HG03196 (cell line): ENCODE results near the gene CRISP2.
"Not testable (repeated sequence)": the region's sequence is repeated elsewhere in the genome, so short reads cannot be mapped to it uniquely, and the experiment has no call there.

Experiments
- ATAC-seq: cut with Tn5 transposase; IDR thresholded peaks from one replicate; pipeline ENCODE4 v1.9.1; 2021; ENCODE audit not compliant: unreplicated experiment

Gene CRISP2, protein sequence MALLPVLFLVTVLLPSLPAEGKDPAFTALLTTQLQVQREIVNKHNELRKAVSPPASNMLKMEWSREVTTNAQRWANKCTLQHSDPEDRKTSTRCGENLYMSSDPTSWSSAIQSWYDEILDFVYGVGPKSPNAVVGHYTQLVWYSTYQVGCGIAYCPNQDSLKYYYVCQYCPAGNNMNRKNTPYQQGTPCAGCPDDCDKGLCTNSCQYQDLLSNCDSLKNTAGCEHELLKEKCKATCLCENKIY

DNA sequence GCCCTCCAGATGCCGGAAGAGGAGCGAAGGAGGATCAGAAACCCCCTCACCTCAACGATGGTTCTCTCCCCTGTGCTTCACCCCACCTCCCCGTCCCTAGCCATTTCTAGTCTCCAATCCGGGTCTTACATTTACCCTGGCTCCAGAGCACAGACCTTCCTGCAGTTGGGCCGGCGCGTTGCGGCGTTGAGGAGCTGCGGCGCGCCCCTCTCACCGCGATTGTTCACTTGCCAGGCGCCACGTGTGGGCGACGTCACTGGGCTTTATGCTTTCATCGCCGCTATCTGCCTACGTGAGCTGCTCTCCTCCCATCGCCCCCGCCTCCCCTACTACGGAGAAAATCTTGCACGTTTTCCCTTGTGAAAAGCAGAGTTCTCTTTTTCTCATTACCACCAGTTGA lies at the start of gene CRISP2:
Gene CRISP2 (minus strand): TSS at position 198 of the 400 bp plus-strand sequence. CDS start 4,347 bp downstream, outside the sequence.
- no peak for ATAC-seq

DNA sequence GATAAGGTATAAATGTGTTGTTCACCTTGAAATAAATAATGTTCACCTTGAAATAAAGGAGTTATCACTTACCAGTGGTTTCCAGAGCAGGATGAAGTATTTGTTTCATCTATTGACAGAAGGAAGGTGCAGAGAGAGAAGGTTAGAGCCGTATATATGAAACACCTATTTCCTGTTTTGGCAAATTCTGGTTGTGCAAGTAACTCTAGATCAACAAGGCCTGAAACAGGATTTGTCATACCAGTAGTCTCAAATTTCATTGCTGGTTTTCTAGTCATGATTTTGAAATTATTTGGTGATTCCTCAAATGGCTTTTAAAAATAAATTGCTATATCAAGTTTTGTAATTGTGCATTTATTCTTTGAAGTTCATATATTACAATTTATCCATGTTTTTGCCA lies 30.9 kb upstream of the CRISP2 start, which contains the start of gene CRISP3:
Gene CRISP3 (minus strand): TSS at position 130 of the 400 bp plus-strand sequence. CDS start 21 bp downstream, at position 109.
- no peak for ATAC-seq

DNA sequence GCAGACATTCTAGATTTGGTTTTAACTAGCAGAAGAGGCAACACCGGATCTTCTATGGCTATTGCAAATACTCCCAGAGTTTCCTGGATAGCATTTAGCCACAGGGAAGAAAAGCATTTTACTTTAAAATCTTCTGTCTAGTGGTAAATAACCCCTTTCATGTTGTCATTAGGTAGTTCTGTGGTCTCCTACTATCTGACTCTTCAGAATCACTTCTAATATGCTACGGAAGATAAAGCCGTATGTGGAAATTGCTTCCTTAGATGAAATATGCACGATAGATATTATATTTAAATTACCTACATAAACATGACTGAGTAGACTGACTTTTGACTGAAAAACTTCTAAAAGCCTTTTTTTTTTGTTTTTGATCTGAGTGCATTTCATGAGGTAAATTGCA lies 30.1 kb upstream of the CRISP2 start:
- no peak for ATAC-seq

DNA sequence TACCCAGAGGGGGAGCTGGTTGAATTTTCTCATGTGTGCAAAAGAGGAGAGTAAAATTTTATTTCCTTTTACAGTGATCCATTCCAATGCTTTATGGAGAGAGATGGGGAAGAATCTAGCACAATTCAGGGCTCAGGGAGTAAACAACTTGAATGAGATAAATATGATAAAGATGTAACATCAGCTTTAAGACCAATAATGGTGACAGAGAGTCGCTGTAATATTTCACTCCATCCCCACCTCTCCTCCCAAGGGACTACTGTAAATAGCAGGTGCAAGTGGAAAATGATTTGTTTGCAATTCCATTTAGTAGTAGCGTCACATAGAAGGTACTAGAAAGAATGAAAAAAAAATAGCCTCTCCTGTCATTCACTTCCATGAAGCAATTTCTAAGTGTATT lies 26.1 kb upstream of the CRISP2 start:
- ATAC-seq = no peak

DNA sequence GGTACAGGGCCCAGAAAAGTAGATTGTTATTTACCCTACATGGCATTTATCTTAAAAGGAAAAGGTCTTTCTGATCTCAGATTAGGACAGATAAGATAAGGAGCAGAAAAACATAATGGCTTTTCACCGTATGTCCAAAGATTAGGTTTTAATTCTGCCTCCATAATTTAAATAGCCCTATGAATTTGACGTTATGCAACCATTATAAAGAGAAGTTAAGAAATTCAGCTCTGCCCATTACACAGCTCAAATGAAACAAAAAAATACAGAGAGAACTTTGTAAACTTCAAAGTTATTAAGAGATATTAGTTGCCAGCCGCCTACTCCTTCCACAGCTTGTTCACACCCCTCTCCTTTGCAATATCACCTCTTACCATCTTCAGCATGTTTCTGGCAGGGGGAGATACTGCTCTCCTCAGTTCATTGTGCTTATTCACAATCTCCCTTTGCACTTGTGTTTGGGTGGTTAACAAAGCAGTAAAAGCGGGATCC lies 22.7 kb upstream of the CRISP2 start:
- no peak for ATAC-seq

DNA sequence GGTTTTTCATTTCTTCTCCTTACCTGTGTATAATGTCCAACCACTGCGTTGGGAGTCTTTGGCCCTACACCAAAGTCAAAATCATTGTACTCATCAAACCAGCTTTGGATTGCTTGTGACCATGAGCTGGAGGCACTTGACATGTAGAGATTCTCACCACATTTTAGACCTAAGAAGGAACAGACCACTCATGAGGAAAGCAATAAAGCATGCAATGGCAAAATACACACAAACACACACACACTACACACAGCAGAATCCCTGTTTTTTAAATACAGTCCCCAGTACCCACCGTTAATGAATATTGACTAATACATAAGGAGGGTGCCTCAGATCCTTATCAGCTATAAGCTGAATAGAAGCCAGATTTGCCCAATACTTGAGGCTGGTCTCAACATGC lies 20.3 kb upstream of the CRISP2 start:
- no peak for ATAC-seq

DNA sequence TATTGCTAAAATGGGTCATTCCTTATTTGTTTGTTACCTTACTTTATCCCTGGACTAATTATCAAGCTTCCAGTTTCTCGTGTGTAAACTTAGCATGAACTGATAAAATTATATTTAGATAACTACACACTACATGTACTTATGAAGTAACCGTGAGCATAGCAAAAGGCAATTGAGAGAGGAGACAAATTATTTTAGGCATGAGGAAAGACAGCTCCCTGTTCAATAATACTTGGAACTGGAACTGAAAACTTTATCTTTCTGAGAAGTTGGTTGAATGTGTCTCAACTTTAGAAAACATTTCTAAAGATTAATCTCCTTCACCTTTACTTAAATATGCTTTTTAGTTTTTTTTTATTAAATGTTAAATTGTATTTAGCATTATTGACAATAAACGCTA lies 19.4 kb upstream of the CRISP2 start:
- no peak for ATAC-seq

DNA sequence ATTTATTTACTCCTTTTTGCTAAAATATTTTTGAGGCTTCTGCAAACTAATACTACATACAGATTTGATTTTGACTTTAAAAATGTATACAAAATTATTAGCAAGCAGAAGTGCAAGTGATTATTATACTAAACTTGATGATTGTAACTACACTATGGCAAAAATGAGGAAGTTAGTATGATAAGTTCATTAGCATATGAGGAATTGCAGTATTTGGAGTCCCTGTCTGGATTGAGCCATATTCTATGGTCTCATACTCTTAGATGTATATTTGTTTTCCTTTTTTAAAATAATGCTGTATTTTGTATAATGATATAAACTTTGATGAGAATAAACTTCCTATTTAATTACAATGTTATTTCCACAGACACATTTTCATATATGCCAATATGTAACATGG lies 16.9 kb upstream of the CRISP2 start:
- no peak for ATAC-seq

DNA sequence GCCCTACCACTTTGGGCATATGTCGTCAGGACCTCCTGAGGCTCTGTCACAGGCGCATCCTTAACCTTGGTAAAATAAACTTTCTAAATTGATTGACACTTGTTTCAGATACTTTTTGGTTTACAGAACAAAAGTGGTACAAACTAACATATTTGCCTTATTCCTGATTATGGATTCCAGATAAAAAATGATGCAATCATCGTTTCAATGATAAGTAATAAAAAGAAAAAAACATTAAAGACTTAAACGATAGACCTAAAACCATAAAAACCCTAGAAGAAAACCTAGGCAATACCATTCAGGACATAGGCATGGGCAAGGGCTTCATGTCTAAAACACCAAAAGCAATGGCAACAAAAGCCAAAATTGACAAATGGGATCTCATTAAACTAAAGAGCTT lies 10.6 kb upstream of the CRISP2 start:
- not testable (repeated sequence) for ATAC-seq

DNA sequence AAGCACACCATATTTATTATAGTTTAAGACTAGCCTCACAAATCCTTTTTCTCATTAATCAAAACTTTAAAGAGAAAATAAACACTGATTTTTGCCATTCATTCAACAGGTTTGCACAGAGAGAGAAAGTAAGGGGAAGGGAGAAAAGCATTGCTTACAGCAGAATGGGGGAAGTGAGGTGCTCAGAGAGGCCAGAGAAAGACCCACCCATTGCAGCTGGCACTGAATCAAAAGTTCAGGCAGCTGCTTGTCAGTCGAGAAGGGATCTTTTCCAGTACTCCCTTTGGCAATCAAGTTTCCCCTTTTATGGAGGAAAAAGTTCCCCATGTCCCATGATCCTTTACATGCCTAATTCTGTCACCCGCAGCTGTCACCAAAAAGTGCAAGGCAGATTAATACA lies 8.0 kb upstream of the CRISP2 start:
- no peak for ATAC-seq

DNA sequence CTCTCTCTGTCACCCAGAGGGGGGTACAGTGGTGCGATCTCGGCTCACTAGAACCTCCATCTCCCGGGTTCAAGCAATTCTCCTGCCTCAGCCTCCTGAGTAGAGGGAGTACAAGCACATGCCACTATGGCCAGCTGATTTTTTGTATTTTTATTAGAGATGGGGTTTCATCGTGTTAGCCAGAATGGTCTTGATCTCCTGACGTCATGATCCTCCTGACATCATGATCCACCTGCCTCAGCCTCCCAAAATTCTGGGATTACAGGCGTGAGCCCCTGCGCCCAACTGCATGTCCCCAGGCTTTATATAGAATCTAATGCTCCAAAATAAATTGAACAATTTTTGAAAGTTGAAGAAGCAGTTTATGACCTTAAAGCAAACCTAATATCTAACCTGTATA lies 7.0 kb upstream of the CRISP2 start:
- ATAC-seq = no peak

DNA sequence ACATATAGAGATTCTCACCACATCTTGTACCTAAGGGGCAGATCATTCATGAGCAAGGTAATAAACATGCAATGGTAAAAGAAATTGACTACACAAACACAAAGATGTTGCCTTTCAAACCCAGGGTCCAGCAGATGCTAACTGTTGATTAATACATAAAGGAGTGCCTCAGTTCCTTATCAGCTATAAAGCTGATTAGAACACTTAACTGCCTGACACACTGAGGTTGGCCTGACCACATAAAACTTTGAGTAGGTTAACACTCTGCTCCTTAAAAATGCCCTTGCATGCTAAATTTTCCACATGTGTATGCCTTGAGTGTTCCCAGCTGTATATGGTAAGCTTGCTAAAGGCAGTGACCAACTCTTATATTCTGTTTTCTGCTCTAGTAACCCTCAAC lies 14.9 kb downstream of the CRISP2 start:
- ATAC-seq = no peak

DNA sequence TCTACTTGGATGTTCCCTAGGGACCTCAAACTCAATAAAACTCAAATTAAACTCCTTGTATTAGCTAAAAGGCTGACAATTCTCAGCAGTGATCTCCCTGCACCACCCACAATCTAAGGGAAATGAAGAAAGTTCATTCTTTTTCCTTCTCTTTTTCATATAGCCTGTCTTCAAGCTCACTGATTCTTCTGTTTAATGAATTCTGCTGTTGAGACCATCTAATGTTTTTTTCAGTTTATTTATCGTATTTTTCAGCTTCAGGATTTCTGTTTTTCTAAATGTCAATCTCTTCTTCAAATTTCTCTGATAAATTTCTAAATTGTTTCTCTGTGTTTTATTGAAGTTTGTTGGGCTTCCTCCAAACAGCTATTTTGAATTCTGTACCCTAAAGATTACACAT lies 19.8 kb downstream of the CRISP2 start:
- no peak for ATAC-seq

DNA sequence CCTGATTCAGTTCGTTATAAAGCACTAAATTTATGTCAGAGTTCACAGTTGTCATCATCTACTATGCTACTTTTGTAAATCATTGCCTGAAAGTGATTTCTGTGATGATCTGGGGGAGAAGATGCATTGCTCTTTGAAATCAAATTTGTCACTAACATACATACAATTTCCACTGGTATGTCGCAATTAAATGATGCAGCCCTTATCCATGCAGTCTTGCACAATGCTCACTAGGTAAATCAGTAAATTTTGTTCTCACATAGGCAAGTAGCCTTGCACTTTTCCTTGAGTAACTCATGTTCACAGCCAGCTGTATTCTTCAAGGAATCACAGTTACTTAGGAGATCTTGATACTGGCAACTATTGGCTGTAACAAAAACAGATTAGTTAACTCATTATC lies 20.8 kb downstream of the CRISP2 start:
- ATAC-seq = no peak

DNA sequence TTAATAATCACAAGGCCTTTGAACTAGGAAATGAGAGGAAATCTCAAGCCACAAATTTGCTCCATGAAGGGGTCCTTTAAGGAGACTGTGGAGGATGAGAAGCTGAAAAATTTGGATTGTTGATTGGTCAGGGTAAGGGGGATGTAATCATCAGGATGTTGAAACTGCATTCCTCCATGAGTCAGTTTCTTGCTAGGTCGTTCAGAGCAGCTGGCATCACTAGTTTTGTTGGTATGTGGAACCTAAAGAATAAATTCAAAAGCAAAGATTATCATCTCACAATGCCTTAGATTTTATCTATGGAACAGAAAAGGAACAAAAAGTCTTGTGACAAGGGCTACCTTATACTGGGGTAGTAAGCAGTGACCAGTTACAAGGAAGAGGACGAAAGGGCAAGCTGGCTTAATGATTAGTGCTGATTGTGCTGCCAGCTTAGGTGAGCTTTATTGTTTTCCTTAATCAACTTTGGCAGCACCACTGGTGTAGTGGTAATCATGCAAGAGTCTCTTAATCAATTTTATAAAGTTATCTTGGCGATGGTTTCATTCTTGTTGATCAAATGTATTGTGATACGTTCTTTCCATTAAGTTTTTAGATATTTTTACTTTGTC lies 36.6 kb downstream of the CRISP2 start:
- ATAC-seq = no peak

DNA sequence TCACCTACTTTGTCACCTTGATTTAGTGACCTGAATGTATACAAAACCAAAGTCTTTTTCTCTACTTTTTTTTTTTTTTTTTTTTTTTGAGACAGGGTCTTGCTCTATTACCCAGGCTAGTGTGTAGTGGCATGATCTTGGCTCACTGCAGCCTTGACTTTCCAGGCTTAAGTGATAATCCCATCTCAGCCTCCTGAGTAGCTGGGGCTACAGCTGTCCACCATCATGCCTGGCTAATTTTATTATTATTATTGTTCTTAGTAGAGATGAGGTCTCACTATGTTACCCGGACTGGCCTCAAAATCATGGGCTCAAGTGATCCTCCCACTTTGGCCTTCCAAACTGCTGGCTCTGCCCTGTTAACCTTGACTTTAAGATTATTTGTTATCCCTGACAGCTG lies 37.5 kb downstream of the CRISP2 start:
- ATAC-seq = no peak

DNA sequence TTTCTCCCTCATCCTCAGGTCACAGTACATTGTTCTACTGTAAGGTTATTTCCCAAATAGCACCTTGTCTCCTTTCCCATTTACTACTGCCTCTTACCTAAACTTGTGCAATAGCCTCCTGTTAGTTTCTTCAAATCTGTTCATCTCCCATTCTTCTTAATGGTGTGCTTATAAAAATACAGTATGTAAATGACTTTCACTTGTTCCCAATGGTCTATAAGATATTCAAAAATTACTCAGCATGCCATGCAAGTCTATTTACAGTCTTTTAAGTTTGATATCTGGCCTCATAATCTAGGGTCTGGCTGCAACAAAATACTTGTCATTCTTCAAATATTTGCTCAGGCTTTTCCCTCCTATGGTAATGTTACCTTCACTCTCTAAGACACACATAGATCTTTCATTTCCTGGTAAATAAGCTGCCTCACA lies 45.2 kb downstream of the CRISP2 start:
- no peak for ATAC-seq

DNA sequence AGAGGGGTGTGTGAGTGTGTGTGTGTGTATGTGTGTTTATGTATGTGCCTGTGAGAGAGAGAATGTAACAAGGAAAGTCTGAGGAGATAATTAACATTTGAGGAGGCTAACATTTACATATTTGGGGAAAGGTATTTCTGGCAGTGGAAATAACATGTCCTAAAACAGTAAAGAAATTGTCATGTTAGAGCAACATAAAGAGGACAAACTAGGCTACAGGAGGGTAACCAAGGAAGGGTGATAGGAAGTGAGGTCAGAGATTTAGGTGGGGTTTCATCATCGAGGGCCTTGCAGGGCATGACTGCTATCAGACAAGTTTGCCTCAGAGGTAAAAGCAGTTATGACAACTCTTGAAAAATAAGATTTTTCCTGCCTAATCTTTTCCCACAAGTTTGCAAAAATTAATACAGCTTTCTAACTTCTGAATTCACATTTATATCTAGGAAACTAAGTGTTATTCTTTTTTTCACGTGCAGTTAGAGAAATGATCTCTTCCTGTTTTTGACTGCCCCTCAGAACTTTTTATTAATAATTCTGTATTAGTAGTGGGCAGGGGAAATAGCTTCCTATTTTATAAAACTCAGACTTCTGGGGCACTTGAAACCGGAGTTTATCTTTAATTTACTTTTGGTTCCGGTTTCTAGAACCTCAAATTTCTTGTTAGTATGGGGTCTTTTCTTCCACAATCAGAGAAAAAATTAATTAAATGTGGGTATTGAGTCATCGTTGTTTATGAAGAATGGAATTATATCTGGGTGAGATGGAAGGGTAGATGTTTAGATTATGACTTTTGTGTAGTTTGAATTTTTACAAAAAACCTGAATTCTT lies 46.2 kb downstream of the CRISP2 start:
- ATAC-seq = no peak

DNA sequence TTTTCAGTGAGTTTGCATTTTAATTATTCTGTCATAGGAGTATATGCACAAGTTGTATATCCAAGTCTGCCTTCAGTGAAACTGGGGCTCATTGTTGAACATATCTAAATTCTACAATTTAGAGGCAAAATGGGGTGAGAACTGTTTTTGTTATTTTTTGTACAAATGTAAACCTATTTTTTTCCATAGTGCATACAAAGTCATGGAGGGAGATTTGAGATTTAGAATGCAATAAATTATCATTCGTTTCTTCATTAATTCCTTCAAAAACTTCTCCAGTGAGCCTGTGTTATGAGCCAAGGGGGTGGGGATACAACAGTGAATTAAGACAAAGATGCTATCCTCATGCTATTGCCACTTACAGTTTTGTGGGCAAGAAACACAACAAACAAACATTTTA lies 46.9 kb downstream of the CRISP2 start:
- ATAC-seq = no peak

DNA sequence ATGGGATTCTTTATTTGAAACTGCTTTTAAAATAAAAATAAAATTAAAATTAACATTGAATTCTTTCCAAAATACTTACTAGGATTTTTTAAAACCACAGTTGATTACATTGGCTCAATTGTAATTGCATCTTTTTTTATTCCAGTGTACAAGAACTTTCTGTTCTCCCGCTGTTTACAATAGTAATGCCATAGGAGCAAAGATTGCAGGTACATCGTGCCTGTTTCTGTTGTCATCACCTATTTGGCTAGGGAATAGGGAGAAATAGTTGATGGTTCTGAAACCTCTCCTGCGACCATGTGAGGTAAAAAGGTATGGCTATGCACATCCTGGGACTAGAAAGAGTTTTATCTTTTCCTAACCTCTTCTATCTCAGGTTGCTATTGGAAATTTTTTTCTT lies 48.5 kb downstream of the CRISP2 start:
- no peak for ATAC-seq

DNA sequence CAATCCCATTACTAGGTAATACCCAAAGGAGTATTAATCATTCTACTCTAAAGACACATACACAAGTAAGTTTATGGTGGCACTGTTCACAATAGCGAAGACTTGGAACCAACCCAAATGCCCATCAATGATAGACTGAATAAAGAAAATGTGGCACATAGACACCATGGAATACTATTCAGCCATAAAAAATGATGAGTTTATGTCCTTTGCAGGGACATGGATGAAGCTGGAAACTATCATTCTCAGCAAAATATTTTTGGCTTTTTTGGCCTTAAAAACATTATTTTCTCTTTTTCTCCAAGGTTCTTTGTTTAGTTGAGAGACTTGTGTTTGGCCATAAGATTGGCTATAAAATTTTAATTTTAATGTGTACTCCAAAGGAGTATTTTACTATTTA lies 49.3 kb downstream of the CRISP2 start:
- ATAC-seq = not testable (repeated sequence)

DNA sequence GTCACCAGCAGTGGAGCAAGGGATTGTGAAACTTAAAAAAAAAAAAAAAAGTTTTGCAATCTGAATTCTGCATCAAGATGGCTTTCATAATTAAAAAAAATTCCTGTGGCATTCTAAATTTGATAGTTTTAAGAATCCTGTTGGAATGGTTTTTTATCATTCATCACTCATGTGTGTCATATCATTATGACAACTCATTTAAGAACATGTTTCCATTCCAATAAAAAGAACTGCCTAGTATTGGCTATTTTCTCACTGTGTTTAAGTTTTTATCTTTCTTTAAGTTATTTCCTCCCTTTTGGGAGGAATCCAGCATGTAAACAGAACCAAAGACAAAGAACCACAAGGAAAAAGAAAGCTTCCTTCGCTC lies 50.5 kb downstream of the CRISP2 start:
- no peak for ATAC-seq
